K562 (cell line): Measurements from ENCODE around the gene OR2A14. TPM values are rescaled to one million over a fixed set of nuclear protein-coding genes. Genes with fewer than 3 reads are reported as not detected.

Source experiments
- FOXK1 ChIP-seq: sonication (generic); formaldehyde crosslinking; IDR thresholded peaks from 2 replicates; pipeline ENCODE4 v1.8.0; 2022; ENCODE audit warnings: missing genetic modification reagents, mild to moderate bottlenecking, borderline replicate concordance
- JUN ChIP-seq, 2 experiments: sonication (generic) in 1 of 2; formaldehyde crosslinking in 1 of 2; IDR thresholded peaks; 2 replicates each; pipeline versions ENCODE4 v1.6.1 to v1.8.0; 2012 to 2022; ENCODE audit warnings: borderline replicate concordance in 2 of 2, mild to moderate bottlenecking in 2 of 2, improper control_type of control experiment in 1 of 2, low read depth in 1 of 2, low read length in 1 of 2, missing genetic modification reagents in 1 of 2
- NBN ChIP-seq: fragments of 450-650 bp; IDR thresholded peaks from 2 replicates; pipeline ENCODE4 v1.6.1; 2016; ENCODE audit warnings: low read depth, mild to moderate bottlenecking
- SMARCA5 ChIP-seq: fragments of 450-650 bp; IDR thresholded peaks from 2 replicates; pipeline ENCODE4 v1.6.1; 2016
- polyA plus RNA-seq, 8 experiments: library from polyadenylated mRNA; depleted of rRNA in 4 of 8; stranded (reverse) in 5 of 8; unstranded in 3 of 8; fragments of >200 nt; fragmentation: Nextera tagmentation in 2 of 8; fragmentation: Illumina TruSeq in 1 of 8; extraction: Ambion mirVana in 2 of 8; extraction: Trizol in 1 of 8; gene quantifications; 2 replicates each; pipeline versions ENCODE4 v1.2.1 to v1.2.3, GENCODE V29; 2011 to 2014; ENCODE audit warnings: inconsistent platforms in 1 of 8, missing spikeins in 1 of 8
- total RNA-seq, 7 experiments: library from RNA; depleted of rRNA in 6 of 7; stranded (reverse); fragments of >200 nt in 6 of 7; fragmentation: Illumina TruSeq in 2 of 7; extraction: Trizol in 2 of 7; gene quantifications; 2 replicates each; pipeline versions ENCODE4 v1.2.1 to v1.2.3, GENCODE V29; 2011 to 2021; ENCODE audit warnings: low replicate concordance in 1 of 7
- TF ChIP-seq, protein P1 (sequence below): fragments of 450-650 bp; IDR thresholded peaks from 2 replicates; pipeline ENCODE4 v1.6.1; 2016; ENCODE audit warnings: low read depth

The OR2A14 gene
- total and polyA plus RNA-seq, 9 of the 15 experiments (the other 6 are each of a cell fraction or from before 2014, with no cell fraction given), result not detected

DNA sequence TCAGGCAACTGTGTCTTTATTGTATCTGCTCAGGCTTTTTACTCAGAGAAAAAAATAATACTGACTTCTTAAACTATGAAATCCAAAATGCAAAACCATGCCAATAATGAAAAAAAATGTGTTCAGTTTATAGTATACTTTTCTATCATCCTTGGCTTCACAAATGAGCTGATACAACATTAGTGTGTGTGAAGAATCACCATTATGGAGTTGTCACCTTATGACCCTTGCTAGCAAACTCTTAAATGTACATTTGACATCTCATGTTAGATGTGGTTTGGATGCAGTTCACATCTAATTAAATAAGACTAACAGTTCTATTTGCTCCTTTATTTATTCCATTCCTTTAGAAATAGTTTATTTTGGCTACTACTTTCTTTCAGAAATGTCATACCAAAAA, 17.8 kb upstream of the OR2A14 start (continued):
- TF ChIP-seq NBN (no peak), SMARCA5 (no peak), JUN (IDR thresholded peaks at IDR 0.05; ENCODE audit: borderline replicate concordance, low read depth, low read length) (no peak), JUN (CRISPR knock-in tag; IDR thresholded peaks at IDR 0.05; ENCODE audit: borderline replicate concordance) (no peak), FOXK1 (no peak)
- TF ChIP-seq, protein P1, sequence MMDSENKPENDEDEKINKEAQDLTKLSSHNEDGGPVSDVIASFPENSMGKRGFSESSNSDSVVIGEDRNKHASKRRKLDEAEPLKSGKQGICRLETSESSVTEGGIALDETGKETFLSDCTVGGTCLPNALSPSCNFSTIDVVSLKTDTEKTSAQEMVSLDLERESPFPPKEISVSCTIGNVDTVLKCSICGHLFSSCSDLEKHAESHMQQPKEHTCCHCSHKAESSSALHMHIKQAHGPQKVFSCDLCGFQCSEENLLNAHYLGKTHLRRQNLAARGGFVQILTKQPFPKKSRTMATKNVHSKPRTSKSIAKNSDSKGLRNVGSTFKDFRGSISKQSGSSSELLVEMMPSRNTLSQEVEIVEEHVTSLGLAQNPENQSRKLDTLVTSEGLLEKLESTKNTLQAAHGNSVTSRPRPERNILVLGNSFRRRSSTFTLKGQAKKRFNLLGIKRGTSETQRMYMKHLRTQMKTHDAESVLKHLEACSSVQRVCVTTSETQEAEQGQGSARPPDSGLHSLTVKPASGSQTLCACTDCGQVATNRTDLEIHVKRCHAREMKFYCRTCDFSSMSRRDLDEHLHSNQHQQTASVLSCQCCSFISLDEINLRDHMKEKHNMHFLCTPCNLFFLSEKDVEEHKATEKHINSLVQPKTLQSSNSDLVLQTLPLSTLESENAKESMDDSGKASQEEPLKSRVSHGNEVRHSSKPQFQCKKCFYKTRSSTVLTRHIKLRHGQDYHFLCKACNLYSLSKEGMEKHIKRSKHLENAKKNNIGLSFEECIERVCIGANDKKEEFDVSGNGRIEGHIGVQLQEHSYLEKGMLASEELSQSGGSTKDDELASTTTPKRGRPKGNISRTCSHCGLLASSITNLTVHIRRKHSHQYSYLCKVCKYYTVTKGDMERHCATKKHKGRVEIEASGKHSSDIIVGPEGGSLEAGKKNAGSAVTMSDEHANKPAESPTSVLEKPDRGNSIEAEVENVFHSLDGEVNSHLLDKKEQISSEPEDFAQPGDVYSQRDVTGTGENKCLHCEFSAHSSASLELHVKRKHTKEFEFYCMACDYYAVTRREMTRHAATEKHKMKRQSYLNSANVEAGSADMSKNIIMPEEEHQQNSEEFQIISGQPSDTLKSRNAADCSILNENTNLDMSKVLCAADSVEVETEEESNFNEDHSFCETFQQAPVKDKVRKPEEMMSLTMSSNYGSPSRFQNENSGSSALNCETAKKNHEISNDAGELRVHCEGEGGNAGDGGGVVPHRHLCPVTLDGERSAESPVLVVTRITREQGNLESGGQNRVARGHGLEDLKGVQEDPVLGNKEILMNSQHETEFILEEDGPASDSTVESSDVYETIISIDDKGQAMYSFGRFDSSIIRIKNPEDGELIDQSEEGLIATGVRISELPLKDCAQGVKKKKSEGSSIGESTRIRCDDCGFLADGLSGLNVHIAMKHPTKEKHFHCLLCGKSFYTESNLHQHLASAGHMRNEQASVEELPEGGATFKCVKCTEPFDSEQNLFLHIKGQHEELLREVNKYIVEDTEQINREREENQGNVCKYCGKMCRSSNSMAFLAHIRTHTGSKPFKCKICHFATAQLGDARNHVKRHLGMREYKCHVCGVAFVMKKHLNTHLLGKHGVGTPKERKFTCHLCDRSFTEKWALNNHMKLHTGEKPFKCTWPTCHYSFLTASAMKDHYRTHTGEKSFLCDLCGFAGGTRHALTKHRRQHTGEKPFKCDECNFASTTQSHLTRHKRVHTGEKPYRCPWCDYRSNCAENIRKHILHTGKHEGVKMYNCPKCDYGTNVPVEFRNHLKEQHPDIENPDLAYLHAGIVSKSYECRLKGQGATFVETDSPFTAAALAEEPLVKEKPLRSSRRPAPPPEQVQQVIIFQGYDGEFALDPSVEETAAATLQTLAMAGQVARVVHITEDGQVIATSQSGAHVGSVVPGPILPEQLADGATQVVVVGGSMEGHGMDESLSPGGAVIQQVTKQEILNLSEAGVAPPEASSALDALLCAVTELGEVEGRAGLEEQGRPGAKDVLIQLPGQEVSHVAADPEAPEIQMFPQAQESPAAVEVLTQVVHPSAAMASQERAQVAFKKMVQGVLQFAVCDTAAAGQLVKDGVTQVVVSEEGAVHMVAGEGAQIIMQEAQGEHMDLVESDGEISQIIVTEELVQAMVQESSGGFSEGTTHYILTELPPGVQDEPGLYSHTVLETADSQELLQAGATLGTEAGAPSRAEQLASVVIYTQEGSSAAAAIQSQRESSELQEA, result no peak
- TF ChIP-seq, all 486 proteins: peak for 0
